ELR (cell line): ENCODE data around the gene SHC2.
"Not testable (repeated sequence)": the region's sequence is repeated elsewhere in the genome, so short reads cannot be mapped to it uniquely, and the experiment has no call there.

ENCODE experiments used
- DNase-seq: peaks from one replicate; pipeline ENCODE4 v3.0.0-alpha.2; 2015; ENCODE audit warnings: low read depth

Gene SHC2

DNA sequence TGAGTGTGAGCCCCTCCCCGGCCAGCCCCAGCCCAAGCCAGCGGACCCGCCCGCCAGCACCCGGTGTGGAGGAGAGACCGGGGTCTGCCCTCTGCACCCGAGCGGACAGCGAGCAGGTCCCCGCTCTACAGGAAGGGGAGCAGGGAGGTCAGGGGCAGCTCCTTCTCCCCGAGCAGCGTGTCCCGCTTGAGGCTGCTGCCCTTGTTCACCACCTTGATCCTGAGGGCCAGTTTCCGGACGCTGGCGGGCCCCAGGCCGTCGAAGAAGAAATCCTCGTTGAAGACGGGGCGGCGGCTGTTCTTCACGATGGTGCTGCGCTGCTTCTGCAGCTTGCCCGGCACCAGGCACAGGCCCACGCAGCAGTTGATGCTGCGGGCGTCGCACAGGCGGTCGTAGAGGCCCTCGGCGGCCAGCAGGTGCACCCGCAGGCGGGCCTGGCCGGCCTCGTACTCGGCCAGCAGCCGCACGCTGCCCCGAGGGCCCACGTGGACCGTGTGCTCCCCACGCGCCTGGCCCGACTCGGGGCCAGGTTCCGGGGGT is 53.8 kb downstream of the SHC2 start:
- no peak for DNase-seq

- no peak for DNase-seq
These were observed 54.6 kb downstream of the SHC2 start for GRCh38 chr19:406135-406781.

GRCh38 chr19:405121-405965 is 55.5 kb downstream of the SHC2 start:
- DNase-seq, result no peak

DNA sequence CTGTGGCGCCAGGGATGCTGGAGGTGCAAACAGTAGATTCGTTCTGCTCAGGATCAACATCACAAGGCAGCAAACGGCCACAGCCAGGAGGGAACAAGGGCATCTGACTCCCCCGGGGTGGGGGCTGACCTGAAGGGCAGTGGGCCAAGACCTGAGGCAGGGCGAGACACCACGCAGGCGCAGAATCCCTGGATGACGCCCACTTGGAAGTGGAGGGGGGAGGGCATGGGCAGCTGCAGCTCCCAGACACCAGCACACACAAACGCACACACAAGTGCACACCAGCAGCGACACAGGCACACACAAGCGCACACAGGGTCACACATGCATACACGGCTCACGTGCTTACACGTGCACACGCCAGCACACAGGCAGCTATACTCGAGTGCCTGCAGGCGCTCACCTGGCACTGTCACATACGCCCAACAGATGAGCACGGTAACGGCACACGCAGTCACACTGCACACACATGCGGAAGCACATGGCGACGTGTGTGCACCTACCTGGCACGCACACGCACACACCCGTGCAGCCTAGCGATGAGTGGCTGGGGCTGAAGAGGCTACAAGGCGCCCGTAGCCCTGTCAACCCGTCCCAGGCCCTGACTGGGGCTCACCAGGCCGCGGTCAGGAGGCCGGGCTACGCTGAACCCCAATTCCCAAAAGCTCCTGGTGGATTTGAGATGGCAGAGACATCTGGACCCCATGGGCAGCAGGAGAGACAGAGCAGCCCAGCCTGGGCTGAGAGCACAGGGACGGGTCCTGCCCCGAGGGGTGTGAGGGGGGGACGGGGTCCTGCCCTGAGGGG is 57.4 kb downstream of the SHC2 start:
- no peak for DNase-seq

- DNase-seq, result no peak
These were observed 58.0 kb downstream of the SHC2 start for GRCh38 chr19:402786-403185.

DNA sequence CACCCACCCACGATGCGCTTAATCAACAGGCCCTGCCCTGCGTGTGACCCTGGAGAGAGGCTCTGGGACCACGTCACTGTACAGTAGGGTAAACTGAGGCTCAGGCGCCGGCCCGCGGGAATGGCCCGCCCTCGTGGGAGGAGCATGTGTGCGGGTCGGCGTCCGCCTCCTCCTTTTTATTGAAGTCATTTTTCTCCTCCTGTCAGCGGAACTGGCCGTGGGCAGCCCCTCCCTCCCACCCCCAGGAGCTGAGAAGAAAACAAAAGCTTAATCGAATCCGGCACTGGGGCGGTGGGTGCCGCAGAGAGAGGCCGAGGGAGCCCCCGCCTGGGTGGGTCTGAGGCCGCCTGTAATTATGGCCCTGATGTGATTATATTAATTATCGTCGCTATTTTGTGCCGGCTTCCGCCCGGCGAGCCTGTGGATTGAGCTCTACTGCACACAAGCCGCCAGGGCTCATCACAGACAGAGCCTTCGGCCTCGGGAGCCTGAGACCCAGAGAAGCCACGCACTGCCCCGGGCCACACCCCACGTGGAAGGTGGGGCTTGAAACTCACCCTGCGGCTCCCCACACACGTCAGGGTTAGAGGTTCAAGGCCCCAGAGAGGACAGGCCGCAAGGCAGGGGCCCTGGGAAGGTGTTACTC is 58.8 kb downstream of the SHC2 start:
- DNase-seq, result no peak

- no peak for DNase-seq
These were observed 59.6 kb downstream of the SHC2 start for GRCh38 chr19:400976-401865.

- no peak for DNase-seq
These were observed 61.5 kb downstream of the SHC2 start for GRCh38 chr19:399370-399769.

- no peak for DNase-seq
These were observed 62.1 kb downstream of the SHC2 start for GRCh38 chr19:398719-399118.

GRCh38 chr19:397941-398706 is 62.7 kb downstream of the SHC2 start:
- no peak for DNase-seq

- no peak for DNase-seq
These were observed 63.5 kb downstream of the SHC2 start for GRCh38 chr19:397321-397720.

DNA sequence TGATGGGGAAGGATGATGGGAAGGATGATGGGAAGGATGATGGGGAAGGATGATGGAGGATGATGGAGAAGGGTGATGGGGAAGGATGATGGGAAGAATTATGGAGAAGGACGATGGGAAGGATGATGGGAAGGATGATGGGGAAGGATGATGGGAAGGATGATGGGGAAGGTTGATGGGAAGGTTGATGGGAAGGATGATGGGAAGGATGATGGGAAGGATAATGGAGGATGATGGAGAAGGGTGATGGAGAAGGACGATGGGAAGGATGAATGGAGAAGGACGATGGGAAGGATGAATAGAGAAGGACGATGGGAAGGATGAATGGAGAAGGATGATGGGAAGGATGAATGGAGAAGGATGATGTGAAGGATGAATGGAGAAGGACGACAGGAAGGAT is 65.4 kb downstream of the SHC2 start:
- no peak for DNase-seq

GRCh38 chr19:394857-395256 is 66.0 kb downstream of the SHC2 start:
- not testable (repeated sequence) for DNase-seq

- not testable (repeated sequence) for DNase-seq
These were observed 67.3 kb downstream of the SHC2 start for GRCh38 chr19:393560-393959.

- DNase-seq, result no peak
These were observed 68.4 kb downstream of the SHC2 start for GRCh38 chr19:392375-392970.

DNA sequence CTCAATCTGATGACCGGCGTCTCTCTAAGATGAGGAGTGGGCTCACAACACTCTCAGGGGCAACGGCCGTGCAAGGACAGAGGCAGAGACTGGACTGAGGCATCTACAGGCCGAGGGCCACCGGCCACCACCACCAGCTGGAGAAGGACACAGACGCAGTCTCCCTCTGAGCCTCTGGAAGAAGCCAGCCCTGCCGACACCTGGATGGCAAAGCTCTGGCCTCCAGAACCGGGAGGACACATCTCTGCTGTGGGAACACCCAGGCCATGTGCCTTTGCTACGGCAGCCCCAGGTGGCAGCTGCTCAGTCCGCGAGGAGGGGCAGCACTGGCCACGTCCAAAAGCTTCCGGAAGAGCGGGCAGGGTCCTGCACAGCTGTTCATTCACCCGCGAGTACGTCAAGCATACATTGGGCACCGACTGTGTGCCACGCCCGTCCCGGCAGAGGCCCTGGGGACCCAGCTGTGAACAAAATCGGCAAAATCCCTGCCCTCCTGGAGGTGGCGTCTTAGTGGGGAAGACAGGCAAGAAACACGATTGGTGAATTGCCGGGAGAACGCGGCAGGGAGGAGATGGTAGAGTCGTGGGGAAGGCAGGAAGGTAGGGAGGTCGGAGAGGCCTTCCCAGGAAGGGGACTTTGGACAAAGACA is 69.0 kb downstream of the SHC2 start:
- DNase-seq, result no peak

DNA sequence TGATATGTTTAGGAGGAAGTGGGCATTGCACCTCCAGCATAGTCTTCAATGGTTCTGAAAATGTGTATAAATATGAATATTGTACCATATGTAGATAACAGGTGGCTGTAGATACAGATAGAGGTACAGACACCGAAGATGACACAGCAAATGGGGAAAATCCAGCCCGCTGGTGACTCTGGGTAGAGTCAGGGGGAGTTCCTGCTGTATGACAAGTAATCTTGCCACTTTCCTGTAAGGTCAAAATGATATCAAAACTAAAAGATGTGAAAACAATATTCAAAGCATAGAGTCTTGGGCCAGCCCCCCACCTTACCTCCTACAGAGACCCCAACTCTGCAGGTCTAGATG is 69.7 kb downstream of the SHC2 start:
- DNase-seq, result no peak

GRCh38 chr19:390386-391206 is 70.2 kb downstream of the SHC2 start:
- no peak for DNase-seq

DNA sequence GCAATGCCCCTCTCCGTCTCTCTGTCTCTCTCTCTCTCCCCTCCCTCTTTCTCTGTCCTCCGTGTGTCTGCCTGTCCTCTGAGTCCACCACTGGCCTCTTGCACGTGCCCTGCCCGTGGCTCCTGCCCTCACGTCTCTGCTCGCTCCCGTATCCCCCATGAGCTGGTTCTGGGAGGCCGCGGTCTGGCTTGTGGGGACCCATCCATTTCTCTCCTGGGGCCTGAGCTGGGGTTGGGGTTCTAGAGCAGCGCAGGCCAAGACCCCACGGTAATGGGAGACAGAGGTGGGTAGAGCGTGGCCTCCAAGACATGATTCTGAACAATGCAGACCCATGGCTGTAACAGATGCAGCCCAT is 70.9 kb downstream of the SHC2 start:
- no peak for DNase-seq
